GM08714 (cell line): ENCODE data around the gene RSBN1L.
"Not testable (repeated sequence)": the region's sequence is repeated elsewhere in the genome, so short reads cannot be mapped to it uniquely, and the experiment has no call there.

Source experiments
- H3K4me3 ChIP-seq: fragments of 200-500 bp; sonication (Bioruptor generic); 2 replicates; pipeline ENCODE4 v1.5.1; 2014; ENCODE audit warnings: mild to moderate bottlenecking, low read length, inconsistent platforms
- ZNF274 ChIP-seq: IDR thresholded peaks from 2 replicates; pipeline ENCODE4 v1.6.1; 2012; ENCODE audit warnings: mild to moderate bottlenecking, low read depth, low read length

RSBN1L gene

GRCh38 chr7:77760809-77761453, 64.7 kb downstream of the RSBN1L start:
- H3K4me3 ChIP-seq, result no peak overlapping the region
- TF ChIP-seq ZNF274, result no peak

- H3K4me3 ChIP-seq, result no peak overlapping the region
- no peak for TF ChIP-seq ZNF274
Measured at GRCh38 chr7:77765481-77765880, 69.2 kb downstream of the RSBN1L start.

- no peak overlapping the region for H3K4me3 ChIP-seq
- no peak for TF ChIP-seq ZNF274
Measured at GRCh38 chr7:77765906-77766800, 69.9 kb downstream of the RSBN1L start.

GRCh38 chr7:77766801-77767605, 70.7 kb downstream of the RSBN1L start:
- no peak for TF ChIP-seq ZNF274
- H3K4me3 ChIP-seq, result no peak overlapping the region

- H3K4me3 ChIP-seq, result no peak overlapping the region
- no peak for TF ChIP-seq ZNF274
Measured at GRCh38 chr7:77770316-77770715, 74.1 kb downstream of the RSBN1L start.

- no peak for TF ChIP-seq ZNF274
Measured at GRCh38 chr7:77771901-77772300, 75.6 kb downstream of the RSBN1L start.

GRCh38 chr7:77778535-77778934, 82.3 kb downstream of the RSBN1L start:
- no peak overlapping the region for H3K4me3 ChIP-seq
- TF ChIP-seq ZNF274, result no peak

More at GRCh38 chr7:77771901-77772300, 75.6 kb downstream of the RSBN1L start:
- no peak overlapping the region for H3K4me3 ChIP-seq

GRCh38 chr7:77782383-77782782, 86.1 kb downstream of the RSBN1L start:
- TF ChIP-seq ZNF274, result no peak
- H3K4me3 ChIP-seq, result no peak overlapping the region

- no peak for TF ChIP-seq ZNF274
- H3K4me3 ChIP-seq, result no peak overlapping the region
Measured at GRCh38 chr7:77783111-77783510, 86.9 kb downstream of the RSBN1L start.

- no peak overlapping the region for H3K4me3 ChIP-seq
- TF ChIP-seq ZNF274, result no peak
Measured at GRCh38 chr7:77783545-77783944, 87.3 kb downstream of the RSBN1L start.

GRCh38 chr7:77784426-77784825, 88.2 kb downstream of the RSBN1L start:
- H3K4me3 ChIP-seq, result not testable (repeated sequence)

- no peak for TF ChIP-seq ZNF274
Measured at GRCh38 chr7:77786018-77786417, 89.8 kb downstream of the RSBN1L start.

GRCh38 chr7:77786741-77787140, 90.5 kb downstream of the RSBN1L start:
- H3K4me3 ChIP-seq, result no peak overlapping the region
- TF ChIP-seq ZNF274, result no peak

More at GRCh38 chr7:77786018-77786417, 89.8 kb downstream of the RSBN1L start:
- no peak overlapping the region for H3K4me3 ChIP-seq

- no peak for TF ChIP-seq ZNF274
- no peak overlapping the region for H3K4me3 ChIP-seq
Measured at GRCh38 chr7:77788327-77788902, 92.2 kb downstream of the RSBN1L start.

- no peak overlapping the region for H3K4me3 ChIP-seq
- TF ChIP-seq ZNF274, result no peak
Measured at GRCh38 chr7:77791336-77791735, 95.1 kb downstream of the RSBN1L start.
